A549 treated with DMSO at 1 μM for 4 hours (cell line): ENCODE data around the gene SLC23A3. TPM values are rescaled to one million over a fixed set of nuclear protein-coding genes. Genes with fewer than 3 reads are reported as not detected.

Source experiments
- total RNA-seq: library from RNA; stranded (reverse); fragments of 200-300 nt; extraction: Qiagen RNA extraction; gene quantifications from 5 replicates; pipeline ENCODE4 v1.2.3, GENCODE V29; 2022; ENCODE audit warnings: low read depth

The SLC23A3 gene, protein sequence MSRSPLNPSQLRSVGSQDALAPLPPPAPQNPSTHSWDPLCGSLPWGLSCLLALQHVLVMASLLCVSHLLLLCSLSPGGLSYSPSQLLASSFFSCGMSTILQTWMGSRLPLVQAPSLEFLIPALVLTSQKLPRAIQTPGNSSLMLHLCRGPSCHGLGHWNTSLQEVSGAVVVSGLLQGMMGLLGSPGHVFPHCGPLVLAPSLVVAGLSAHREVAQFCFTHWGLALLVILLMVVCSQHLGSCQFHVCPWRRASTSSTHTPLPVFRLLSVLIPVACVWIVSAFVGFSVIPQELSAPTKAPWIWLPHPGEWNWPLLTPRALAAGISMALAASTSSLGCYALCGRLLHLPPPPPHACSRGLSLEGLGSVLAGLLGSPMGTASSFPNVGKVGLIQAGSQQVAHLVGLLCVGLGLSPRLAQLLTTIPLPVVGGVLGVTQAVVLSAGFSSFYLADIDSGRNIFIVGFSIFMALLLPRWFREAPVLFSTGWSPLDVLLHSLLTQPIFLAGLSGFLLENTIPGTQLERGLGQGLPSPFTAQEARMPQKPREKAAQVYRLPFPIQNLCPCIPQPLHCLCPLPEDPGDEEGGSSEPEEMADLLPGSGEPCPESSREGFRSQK
- 0.57 to 1.4 TPM (median 0.70 TPM) in 5 replicates for total RNA-seq

DNA sequence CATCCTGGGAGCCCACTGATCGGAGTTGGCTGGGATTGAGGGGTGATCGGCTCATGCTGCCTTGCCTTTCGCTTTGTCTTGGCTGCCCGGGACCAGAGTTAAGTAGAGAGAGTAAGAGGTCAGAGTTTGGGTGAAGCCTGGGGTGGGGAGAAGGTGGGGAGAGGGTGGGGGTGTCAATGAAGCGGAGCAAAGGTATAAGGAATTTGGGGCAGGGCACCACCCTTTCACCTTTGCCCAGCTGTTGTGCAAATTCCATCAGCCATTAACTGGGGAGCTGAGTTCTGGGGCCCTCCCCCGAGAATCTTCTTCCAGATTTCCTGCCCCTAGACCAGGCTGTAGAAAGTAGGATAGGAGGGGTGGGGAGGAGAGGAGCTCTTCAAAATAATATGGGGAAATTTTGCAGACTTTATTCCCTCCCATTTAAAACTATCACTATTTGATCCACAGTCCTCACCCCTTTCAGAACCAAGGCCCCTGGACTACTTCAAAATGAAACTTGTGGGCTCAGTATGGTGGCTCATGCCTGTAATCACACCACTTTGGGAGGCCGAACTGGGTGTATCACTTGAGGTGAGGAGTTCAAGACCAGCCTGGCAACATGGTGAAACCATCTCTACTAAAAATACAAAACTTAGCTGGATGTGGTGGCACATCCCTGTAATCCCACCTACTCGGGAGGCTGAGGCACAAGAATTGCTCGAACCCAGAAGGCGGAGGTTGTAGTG lies at the start of gene SLC23A3:
Gene SLC23A3 (minus strand): TSS at position 100 of the 725 bp plus-strand sequence. CDS start 45 bp downstream, at position 55.

DNA sequence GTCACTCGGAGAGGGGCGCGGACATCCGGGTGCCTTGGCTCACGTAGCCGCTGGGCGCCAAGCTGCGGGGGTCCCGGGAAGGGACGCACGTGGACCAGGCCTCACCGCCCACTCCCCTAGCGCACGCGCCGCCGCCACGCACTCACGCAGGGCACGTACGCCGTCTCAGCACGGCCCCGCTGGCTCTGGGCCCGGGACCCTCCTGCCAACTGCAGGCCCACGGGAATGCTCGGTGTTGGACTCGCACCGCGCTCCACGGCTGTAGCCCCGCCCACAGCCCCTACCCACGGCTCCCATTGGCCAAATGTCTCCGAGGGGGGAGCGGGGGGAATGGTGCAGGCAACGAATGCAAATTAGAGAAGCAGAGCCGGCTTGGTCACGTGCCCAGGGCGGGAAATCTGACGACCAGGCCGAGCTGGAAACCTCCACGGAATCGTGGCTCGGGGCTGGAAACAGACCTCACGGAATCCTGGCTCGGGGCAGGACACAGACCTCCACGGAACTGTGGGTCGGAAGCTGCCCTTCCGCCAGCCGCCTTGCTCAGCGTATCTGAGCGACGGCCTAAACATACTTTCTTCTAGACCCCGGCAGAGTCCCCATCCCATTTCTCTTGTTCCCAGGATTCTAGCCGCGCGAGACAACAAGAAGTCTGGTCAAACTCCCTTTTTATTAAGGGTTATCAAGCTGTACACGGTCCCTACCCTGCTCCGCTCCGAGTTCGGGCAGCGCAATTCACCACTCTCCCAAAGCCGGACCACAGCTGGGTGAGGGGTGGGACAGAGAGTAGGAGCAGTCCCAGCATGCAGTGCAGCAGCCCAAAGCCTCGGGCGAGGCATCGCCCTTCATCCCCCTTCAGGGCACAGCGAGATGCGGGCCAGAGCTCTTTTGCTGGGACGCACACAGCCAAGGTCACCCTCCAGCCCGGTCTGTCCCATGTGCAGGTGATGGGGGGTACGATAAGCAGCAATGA lies 49.2 kb upstream of the SLC23A3 start, which contains the start of gene ABCB6:
Gene ABCB6 (minus strand): TSS at position 227 of the 970 bp plus-strand sequence. CDS start 285 bp downstream, outside the sequence.

DNA sequence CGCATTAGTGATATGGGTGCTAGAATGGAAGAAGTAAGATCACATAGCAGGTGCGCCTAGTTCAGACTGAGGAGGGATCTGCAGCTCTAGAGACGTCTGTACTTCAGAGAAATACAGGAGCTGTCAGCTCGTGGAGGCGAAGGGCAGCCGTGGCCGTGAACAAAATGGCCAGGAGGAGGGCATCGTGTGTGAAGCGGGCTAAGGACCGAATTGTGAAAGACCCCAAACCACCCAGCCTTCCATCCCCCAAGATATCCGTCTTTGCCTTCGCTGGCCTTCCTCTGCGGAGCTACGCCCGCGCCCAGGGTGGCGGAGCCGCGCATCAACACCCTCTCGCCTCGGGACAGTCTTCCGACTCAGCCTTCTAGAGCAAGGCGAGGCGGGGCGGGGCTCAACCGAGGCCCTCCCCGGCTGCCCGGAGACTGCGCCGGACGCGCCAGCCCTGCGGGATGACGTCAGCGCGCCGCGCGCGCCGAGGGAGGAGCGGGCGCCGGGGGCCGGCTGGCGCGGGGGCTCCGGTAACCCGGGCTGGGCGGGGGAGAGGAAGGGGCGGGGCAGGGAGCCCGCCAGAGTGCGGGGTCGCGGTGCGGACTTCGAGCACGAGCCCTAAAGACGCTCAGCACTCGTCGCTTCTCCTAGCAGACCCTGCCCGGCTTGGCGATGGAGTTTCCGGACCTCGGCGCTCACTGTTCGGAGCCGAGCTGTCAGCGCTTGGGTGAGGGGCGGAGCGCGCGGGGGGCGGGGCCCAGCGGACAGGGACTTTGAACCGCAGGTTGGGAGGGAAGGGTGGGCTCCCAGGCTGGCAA lies 36.7 kb upstream of the SLC23A3 start, which contains the start of gene ZFAND2B:
Gene ZFAND2B (plus strand): TSS at position 455 of the 806 bp plus-strand sequence. CDS start 206 bp downstream, at position 661.

DNA sequence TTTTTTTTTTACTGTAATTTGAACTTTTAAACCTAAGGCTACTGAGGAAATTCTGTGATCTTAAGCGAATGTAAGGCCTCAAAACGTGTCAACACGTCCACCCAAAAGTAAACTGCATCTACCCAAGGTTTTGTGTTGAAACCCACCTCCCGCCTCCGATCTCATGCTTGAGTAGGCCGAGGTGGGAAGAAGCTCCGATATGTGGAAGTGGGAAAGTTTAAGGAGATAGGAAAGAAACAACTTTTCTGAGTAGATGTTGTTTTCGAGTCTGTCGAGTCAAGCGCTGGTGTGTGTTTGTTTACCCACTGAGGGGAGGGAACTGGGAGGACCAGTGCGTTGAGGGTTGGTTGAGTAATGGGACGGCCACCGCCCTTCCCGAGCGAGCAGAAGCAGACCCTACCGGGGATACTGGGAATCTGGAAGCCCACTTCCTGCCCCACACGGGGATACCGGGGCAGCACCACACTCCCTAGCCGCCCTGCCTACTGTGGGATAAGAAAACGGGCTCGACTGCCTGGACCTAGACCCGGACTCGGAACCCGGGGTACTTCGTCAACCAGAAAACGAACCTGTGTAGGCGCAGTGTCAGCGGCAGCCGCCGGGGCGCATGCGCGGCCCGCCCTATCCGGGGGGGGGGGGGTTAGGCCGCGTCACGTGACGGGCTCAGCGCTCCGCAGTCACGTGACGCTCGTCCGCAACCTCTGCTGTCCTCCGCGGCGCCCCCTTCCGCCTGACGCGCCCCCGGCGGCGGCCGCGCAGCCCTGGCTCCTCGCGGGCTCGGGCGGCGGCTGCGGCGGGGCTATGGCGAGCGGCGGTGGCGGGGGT lies 7.9 kb upstream of the SLC23A3 start, which contains the start of gene RETREG2:
Gene RETREG2 (plus strand): TSS at position 724 of the 825 bp plus-strand sequence. CDS start 78 bp downstream, at position 802.

DNA sequence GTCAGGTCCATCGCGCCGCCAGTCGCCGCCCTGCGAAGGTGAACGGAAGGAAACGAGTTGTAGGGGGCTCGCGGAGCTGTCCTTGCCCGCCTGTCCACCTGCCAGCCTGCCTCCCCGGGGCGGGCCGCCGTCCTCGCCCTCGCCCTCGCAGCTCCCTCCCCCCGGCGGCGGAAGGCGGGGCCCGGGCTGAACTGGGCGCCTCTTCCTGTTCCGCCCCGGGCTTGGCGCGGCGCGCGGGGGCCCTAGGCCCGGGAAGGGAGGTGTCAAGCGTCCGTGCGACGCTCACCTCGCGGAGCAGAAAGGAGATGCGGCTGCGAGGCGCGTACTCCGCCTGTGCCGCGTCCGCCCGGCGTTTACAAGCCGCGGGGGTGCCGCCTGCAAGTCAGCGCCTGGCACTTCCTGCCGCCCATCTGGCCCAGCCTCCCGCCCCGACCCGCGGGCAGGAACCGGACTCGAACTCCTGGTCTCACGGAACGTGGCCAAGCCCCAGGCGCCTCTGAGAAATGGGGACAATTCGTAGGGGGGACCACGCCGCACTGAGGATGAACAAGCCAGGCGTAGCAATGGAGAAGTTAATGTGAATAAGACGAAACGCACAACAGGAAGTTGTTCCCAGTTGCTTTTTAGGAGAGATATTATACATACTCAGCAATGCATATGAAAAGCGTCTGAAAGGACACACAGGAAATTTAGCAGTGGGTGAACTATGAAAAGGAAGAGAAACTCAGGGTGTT lies 7.2 kb upstream of the SLC23A3 start, which contains the start of gene CNPPD1:
Gene CNPPD1 (minus strand): TSS at position 108 of the 734 bp plus-strand sequence. CDS start 97 bp downstream, at position 11.

DNA sequence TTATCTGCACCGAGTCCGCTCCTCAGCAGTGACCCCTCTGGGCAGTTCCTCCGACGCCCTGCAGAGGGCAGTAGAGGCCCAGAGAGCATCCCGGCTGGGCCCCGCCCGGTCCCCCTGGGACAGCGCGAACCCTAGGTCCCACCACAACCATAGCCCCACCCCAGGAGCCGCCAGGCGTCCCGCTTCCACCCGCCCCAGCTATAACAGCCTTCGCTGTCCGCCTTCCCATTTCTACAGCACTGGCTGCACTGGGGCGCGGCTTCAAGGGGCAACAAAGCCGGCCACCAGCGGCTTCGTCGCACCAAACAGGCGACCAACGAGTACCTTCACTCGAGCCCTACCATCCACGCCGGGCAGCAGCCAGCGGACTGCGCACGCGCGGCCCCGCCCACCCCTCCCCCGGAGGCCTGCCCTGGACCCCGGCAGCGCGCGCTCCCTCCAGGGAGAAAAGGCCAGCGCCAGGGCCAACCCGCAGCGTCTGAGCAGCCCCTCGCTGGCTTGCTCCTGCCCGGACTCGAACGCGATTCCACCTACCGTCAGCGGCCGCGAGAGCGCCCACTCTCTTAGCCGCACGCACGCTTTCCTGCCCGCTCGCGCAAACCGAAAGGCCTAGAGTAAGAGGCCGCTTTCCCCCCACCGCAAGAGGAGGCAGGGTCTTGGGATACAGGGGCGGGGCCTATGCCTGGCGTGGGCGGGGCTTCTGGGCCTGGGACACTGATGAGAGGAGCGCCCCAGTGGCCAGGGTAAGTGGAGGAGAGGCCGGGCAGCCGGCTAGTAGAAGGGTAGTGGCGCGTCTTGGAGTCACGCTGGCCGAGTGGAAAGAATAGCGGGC lies 9.4 kb downstream of the SLC23A3 start, which contains the start of gene NHEJ1:
Gene NHEJ1 (minus strand): TSS at position 630 of the 832 bp plus-strand sequence. CDS start 2,453 bp downstream, outside the sequence.

Other genes starting within 250 kb of the SLC23A3 start
- 1.2 to 2.5 TPM (median 1.9 TPM) in 5 replicates for gene CDK5R2, start 210.4 kb downstream of the SLC23A3 start, total RNA-seq
- gene FEV, start 184.8 kb downstream of the SLC23A3 start, total RNA-seq, result not detected in 5 replicates
- 0.18 TPM in 1 of 5 replicates, not detected in the others for gene CRYBA2, start 176.6 kb downstream of the SLC23A3 start, total RNA-seq
- 0.09 to 0.19 TPM (median 0.15 TPM) in 5 replicates for gene CFAP65, start 128.5 kb downstream of the SLC23A3 start, total RNA-seq
- gene IHH, start 109.1 kb downstream of the SLC23A3 start, total RNA-seq, result 0.14 to 0.20 TPM (median 0.15 TPM) in 5 replicates
- 15.0 to 17.4 TPM (median 16.3 TPM) in 5 replicates for gene NHEJ1, start 9.2 kb downstream of the SLC23A3 start, total RNA-seq
- gene CNPPD1, start 6.9 kb upstream of the SLC23A3 start, total RNA-seq, result 40.6 to 45.1 TPM (median 43.6 TPM) in 5 replicates
- 65.3 to 87.9 TPM (median 86.5 TPM) in 5 replicates for gene RETREG2, start 8.2 kb upstream of the SLC23A3 start, total RNA-seq
- 18.0 to 22.8 TPM (median 19.9 TPM) in 5 replicates for gene ZFAND2B, start 36.8 kb upstream of the SLC23A3 start, total RNA-seq
- gene ABCB6, start 48.9 kb upstream of the SLC23A3 start, total RNA-seq, result 24.1 to 39.3 TPM (median 33.7 TPM) in 5 replicates
- gene ATG9A, start 59.6 kb upstream of the SLC23A3 start, total RNA-seq, result 47.0 to 55.9 TPM (median 49.7 TPM) in 5 replicates
- 16.2 to 23.2 TPM (median 20.9 TPM) in 5 replicates for gene ANKZF1, start 59.8 kb upstream of the SLC23A3 start, total RNA-seq
- 5.1 to 6.7 TPM (median 6.1 TPM) in 5 replicates for gene GLB1L, start 75.4 kb upstream of the SLC23A3 start, total RNA-seq
- 25.0 to 30.5 TPM (median 29.4 TPM) in 5 replicates for gene STK16, start 75.5 kb upstream of the SLC23A3 start, total RNA-seq
- gene TUBA4B, start 83.2 kb upstream of the SLC23A3 start, total RNA-seq, result 0.26 to 0.46 TPM (median 0.31 TPM) in 5 replicates
- gene TUBA4A, start 83.9 kb upstream of the SLC23A3 start, total RNA-seq, result 365 to 546 TPM (median 419 TPM) in 5 replicates
- gene DNAJB2, start 109.3 kb upstream of the SLC23A3 start, total RNA-seq, result 46.4 to 58.3 TPM (median 54.4 TPM) in 5 replicates
- gene PTPRN, start 139.4 kb upstream of the SLC23A3 start, total RNA-seq, result 1.3 to 2.2 TPM (median 1.9 TPM) in 5 replicates
- not detected in 5 replicates for gene RESP18, start 162.7 kb upstream of the SLC23A3 start, total RNA-seq
- 61.9 to 65.8 TPM (median 64.1 TPM) in 5 replicates for gene DNPEP, start 217.9 kb upstream of the SLC23A3 start, total RNA-seq
- gene DES, start 248.3 kb upstream of the SLC23A3 start, total RNA-seq, result 0.08 to 0.09 TPM in 2 of 5 replicates, not detected in the others